ENCODE measurements around the gene OVCA2. TPM values are rescaled to one million over a fixed set of nuclear protein-coding genes. Genes with fewer than 3 reads are reported as not detected.

OVCA2 gene
- total and polyA plus RNA-seq, 4 donors: 16.1 to 30.6 (median 23.7) TPM

GRCh38 chr17:2042390-2042847 lies 597 bp downstream of the OVCA2 start:
- Histone ChIP-seq H3K4me1 (ENCODE audit: control insufficient read depth in 4 of 4, insufficient read depth in 4 of 4, low read length in 3 of 4) (peaks cover 5 to 19% (median 12%) of the 10 kb centered on the region in 4 donors), H3K9ac (ENCODE audit: low read depth in 1 of 2, low read length in 2 of 2) (peak overlapping the region; percentile 42 to 73), H3K27ac (ENCODE audit: low read depth in 1 of 2, low read length in 2 of 2) (peak overlapping the region; percentile 78 to 81), H3K4me3 (ENCODE audit: low read depth in 1 of 3, low read length in 3 of 3) (peak overlapping the region; percentile 61 to 92 (median 78)), H3K27me3 (ENCODE audit: control insufficient read depth in 4 of 4, insufficient read depth in 4 of 4, low read length in 3 of 4) (no peaks in the 10 kb centered on the region), H3K9me3 (ENCODE audit: control insufficient read depth in 4 of 4, low read length in 3 of 4) (no peaks in the 10 kb centered on the region), H3K36me3 (ENCODE audit: control insufficient read depth in 4 of 4, insufficient read depth in 3 of 4, low read depth in 1 of 4, low read length in 3 of 4) (peaks cover 0 to 16% (median 8%) of the 10 kb centered on the region in 4 donors)
- no peak for TF ChIP-seq FOXA2 (IDR thresholded peaks at IDR 0.05)
- TF ChIP-seq JUND (IDR thresholded peaks at IDR 0.05): no peak
- no peak for TF ChIP-seq NR2F2 (IDR thresholded peaks at IDR 0.05)
- peak; percentile 1 for TF ChIP-seq CTCF (IDR thresholded peaks at IDR 0.05; ENCODE audit: low read depth, low read length, missing input control)
- no peak for TF ChIP-seq ATF3 (IDR thresholded peaks at IDR 0.05)
- whole genome bisulfite sequencing: 26% methylated on average over 17 of the region's 17 CpGs
- DNase-seq (ENCODE audit: low spot score): no peak

GRCh38 chr17:2042933-2043332 lies 1.1 kb downstream of the OVCA2 start:
- Histone ChIP-seq H3K9ac (ENCODE audit: low read depth in 1 of 2, low read length in 2 of 2) (no peak overlapping the region), H3K27me3 (ENCODE audit: control insufficient read depth in 4 of 4, insufficient read depth in 4 of 4, low read length in 3 of 4) (no peaks in the 10 kb centered on the region), H3K4me3 (ENCODE audit: low read depth in 1 of 3, low read length in 3 of 3) (no peak overlapping the region), H3K27ac (ENCODE audit: low read depth in 1 of 2, low read length in 2 of 2) (no peak overlapping the region), H3K9me3 (ENCODE audit: control insufficient read depth in 4 of 4, low read length in 3 of 4) (no peaks in the 10 kb centered on the region), H3K36me3 (ENCODE audit: control insufficient read depth in 4 of 4, insufficient read depth in 3 of 4, low read depth in 1 of 4, low read length in 3 of 4) (peaks cover 0 to 10% (median 5%) of the 10 kb centered on the region in 4 donors), H3K4me1 (ENCODE audit: control insufficient read depth in 4 of 4, insufficient read depth in 4 of 4, low read length in 3 of 4) (peaks cover 5 to 19% (median 12%) of the 10 kb centered on the region in 4 donors)
- DNase-seq (ENCODE audit: low spot score): no peak
- 93% methylated on average over 5 of the region's 5 CpGs for WGBS
- no peak for TF ChIP-seq GABPA (IDR thresholded peaks at IDR 0.05 in 1 of 2, conservative IDR thresholded peaks at IDR 0.05 in 1 of 2)
- no peak for TF ChIP-seq ATF3 (IDR thresholded peaks at IDR 0.05)
- TF ChIP-seq EGR1 (IDR thresholded peaks at IDR 0.05; ENCODE audit: low read depth in 2 of 2): no peak
- no peak for TF ChIP-seq CTCF (IDR thresholded peaks at IDR 0.05; ENCODE audit: low read depth, low read length, missing input control)
- TF ChIP-seq ZBTB33 (IDR thresholded peaks at IDR 0.05): no peak
- TF ChIP-seq YY1 (IDR thresholded peaks at IDR 0.05): no peak
- TF ChIP-seq JUND (IDR thresholded peaks at IDR 0.05): no peak
- TF ChIP-seq FOXA1 (IDR thresholded peaks at IDR 0.05): no peak
- TF ChIP-seq RAD21 (IDR thresholded peaks at IDR 0.05): no peak
- no peak for TF ChIP-seq HNF4A (conservative IDR thresholded peaks at IDR 0.05)
- TF ChIP-seq NR2F2 (IDR thresholded peaks at IDR 0.05): no peak
- no peak for TF ChIP-seq FOXA2 (IDR thresholded peaks at IDR 0.05)
- TF ChIP-seq SP1 (IDR thresholded peaks at IDR 0.05): no peak
- no peak for TF ChIP-seq RXRA (IDR thresholded peaks at IDR 0.05)
- TF ChIP-seq TAF1 (conservative IDR thresholded peaks at IDR 0.05): no peak
- TF ChIP-seq REST (IDR thresholded peaks at IDR 0.05): no peak
- TF ChIP-seq MAX (IDR thresholded peaks at IDR 0.05): no peak

Data from liver (tissue), 9 donors.